NCI-H524 (cell line): ENCODE results near the gene CPS1.

Experiments used
- DNase-seq, 2 experiments: peaks; one replicate each; lab custom pipeline; 2025; lab: John Stamatoyannopoulos, UW

Gene CPS1

GRCh38 chr2:210606001-210606400 lies 49.6 kb downstream of the CPS1 start:
- no peak for DNase-seq

- DNase-seq = no peak
Measured at GRCh38 chr2:210611466-210611865, 55.1 kb downstream of the CPS1 start.

- DNase-seq = no peak
Measured at GRCh38 chr2:210616074-210616473, 59.7 kb downstream of the CPS1 start.

GRCh38 chr2:210617318-210617717 lies 60.9 kb downstream of the CPS1 start:
- no peak for DNase-seq

- peak; percentile 52 to 84 for DNase-seq
Measured at GRCh38 chr2:210617732-210618330, 61.4 kb downstream of the CPS1 start.

- no peak for DNase-seq
Measured at GRCh38 chr2:210620456-210620855, 64.1 kb downstream of the CPS1 start.

GRCh38 chr2:210623506-210623905 lies 67.1 kb downstream of the CPS1 start:
- DNase-seq = no peak

- no peak for DNase-seq
Measured at GRCh38 chr2:210626849-210627248, 70.5 kb downstream of the CPS1 start.

GRCh38 chr2:210630873-210631560 lies 74.6 kb downstream of the CPS1 start:
- DNase-seq = peak; percentile 83 to 98

- no peak for DNase-seq
Measured at GRCh38 chr2:210633699-210634098, 77.3 kb downstream of the CPS1 start.

- DNase-seq = no peak
Measured at GRCh38 chr2:210635257-210635656, 78.9 kb downstream of the CPS1 start.

- no peak for DNase-seq
Measured at GRCh38 chr2:210642333-210642732, 85.9 kb downstream of the CPS1 start.

GRCh38 chr2:210647151-210647550 lies 90.8 kb downstream of the CPS1 start:
- DNase-seq = no peak

- DNase-seq = no peak
Measured at GRCh38 chr2:210654091-210654490, 97.7 kb downstream of the CPS1 start.

- no peak for DNase-seq
Measured at GRCh38 chr2:210655229-210655975, 99.0 kb downstream of the CPS1 start.

- no peak for DNase-seq
Measured at GRCh38 chr2:210657874-210658273, 101.5 kb downstream of the CPS1 start.

- no peak for DNase-seq
Measured at GRCh38 chr2:210660751-210661150, 104.4 kb downstream of the CPS1 start.

GRCh38 chr2:210662560-210662959 lies 106.2 kb downstream of the CPS1 start:
- no peak for DNase-seq

GRCh38 chr2:210663631-210664089 lies 107.3 kb downstream of the CPS1 start:
- peak; percentile 8 to 57 for DNase-seq

GRCh38 chr2:210667711-210668110 lies 111.3 kb downstream of the CPS1 start:
- DNase-seq = peak in 1 of 2 experiments; percentile 29

GRCh38 chr2:210671065-210671464 lies 114.7 kb downstream of the CPS1 start:
- DNase-seq = no peak

GRCh38 chr2:210673117-210673516 lies 116.7 kb downstream of the CPS1 start:
- no peak for DNase-seq

- no peak for DNase-seq
Measured at GRCh38 chr2:210676067-210676466, 119.7 kb downstream of the CPS1 start.
